H1 (cell line): ENCODE data around the gene AKR7A2.

ENCODE experiments used
- ASH2L ChIP-seq: fragments of 200-600, 300-600 bp; sonication (generic); IDR thresholded peaks from one replicate; pipeline ENCODE4 v1.7.1; 2017; ENCODE audit warnings: low read length
- BACH1 ChIP-seq: IDR thresholded peaks from 2 replicates; pipeline ENCODE4 v1.6.1; 2012; ENCODE audit warnings: low read length, improper control_type of control experiment
- BCL11A ChIP-seq, 2 experiments: IDR thresholded peaks; one replicate each; pipeline ENCODE4 v1.6.1; 2011; ENCODE audit warnings: low read depth in 2 of 2, low read length in 2 of 2, mild to moderate bottlenecking in 2 of 2
- CBX8 ChIP-seq: fragments of 300-800, 300-1000 bp; sonication (generic); IDR thresholded peaks from 2 replicates; pipeline ENCODE4 v1.7.1; 2016; ENCODE audit warnings: low read depth, low read length, borderline replicate concordance
- EP300 ChIP-seq, 2 experiments: IDR thresholded peaks; 1 replicate in 1 of 2; 2 replicates in 1 of 2; pipeline ENCODE4 v1.6.1; 2011 to 2012; ENCODE audit warnings: low read depth in 2 of 2, low read length in 2 of 2, mild to moderate bottlenecking in 2 of 2, borderline replicate concordance in 1 of 2, inconsistent platforms in 1 of 2, moderate library complexity in 1 of 2
- EZH2 ChIP-seq: fragments of 200-600 bp; sonication (generic); IDR thresholded peaks from 2 replicates; pipeline ENCODE4 v1.7.1; 2012; ENCODE audit warnings: low read depth, mild to moderate bottlenecking, moderate library complexity, low read length, inconsistent platforms; ENCODE audit not compliant: severe bottlenecking
- NANOG ChIP-seq: IDR thresholded peaks from 2 replicates; pipeline ENCODE4 v1.6.1; 2011; ENCODE audit warnings: low read length, low read depth, mild to moderate bottlenecking, inconsistent platforms; ENCODE audit not compliant: insufficient read depth, poor library complexity, severe bottlenecking
- NRF1 ChIP-seq: IDR thresholded peaks from 2 replicates; pipeline ENCODE4 v1.6.1; 2011; ENCODE audit warnings: mild to moderate bottlenecking, low read depth, low read length, improper control_type of control experiment
- POLR2A ChIP-seq, 2 experiments: IDR thresholded peaks; 1 replicate in 1 of 2; 2 replicates in 1 of 2; pipeline ENCODE4 v1.6.1; 2011; ENCODE audit warnings: low read depth in 2 of 2, low read length in 2 of 2, mild to moderate bottlenecking in 2 of 2; ENCODE audit errors: control extremely low read depth in 1 of 2
- RFX5 ChIP-seq: IDR thresholded peaks from 2 replicates; pipeline ENCODE4 v1.6.1; 2011; ENCODE audit warnings: low read depth, low read length, improper control_type of control experiment, borderline replicate concordance
- TF ChIP-seq, protein P1 (sequence below), 3 experiments: IDR thresholded peaks; 1 replicate in 2 of 3; 2 replicates in 1 of 3; pipeline versions ENCODE4 v1.5.1 to v1.6.1; 2011; ENCODE audit warnings: low read length in 3 of 3, mild to moderate bottlenecking in 3 of 3, inconsistent platforms in 2 of 3, low read depth in 1 of 3, moderate library complexity in 1 of 3; ENCODE audit not compliant: insufficient read depth in 1 of 3; ENCODE audit errors: control extremely low read depth in 1 of 3

DNA sequence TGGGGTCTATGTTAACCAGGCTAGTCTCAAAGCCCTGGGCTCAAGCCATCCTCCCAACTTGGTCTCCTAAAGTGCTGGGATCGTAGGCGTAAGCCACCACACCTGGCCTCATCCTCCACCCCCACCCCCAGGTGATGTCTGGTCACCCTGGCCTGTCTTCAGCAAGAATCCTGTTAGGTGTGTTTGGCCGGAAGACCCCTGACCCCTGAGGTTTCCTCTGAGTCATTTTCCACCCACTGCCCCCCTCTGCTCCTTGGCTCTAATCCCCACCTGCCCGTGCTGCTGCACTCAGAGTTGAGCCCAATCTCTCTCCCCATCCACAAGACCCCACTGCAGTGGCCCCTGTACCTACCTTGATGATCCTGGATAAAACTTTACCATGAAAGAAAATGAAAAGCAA is 25.3 kb upstream of the AKR7A2 start:
- TF ChIP-seq BCL11A (IDR thresholded peaks at IDR 0.05; ENCODE audit: low read depth in 2 of 2, low read length in 2 of 2) (no peak), EP300 (IDR thresholded peaks at IDR 0.05; ENCODE audit: borderline replicate concordance in 1 of 2, low read depth in 2 of 2, low read length in 2 of 2) (no peak), ASH2L (no peak), POLR2A (IDR thresholded peaks at IDR 0.05; ENCODE audit: control extremely low read depth in 1 of 2, low read depth in 2 of 2, low read length in 2 of 2) (no peak), BACH1 (no peak), EZH2 (no peak), NANOG (no peak), NRF1 (no peak), CBX8 (no peak), RFX5 (no peak)
- TF ChIP-seq, protein P1, sequence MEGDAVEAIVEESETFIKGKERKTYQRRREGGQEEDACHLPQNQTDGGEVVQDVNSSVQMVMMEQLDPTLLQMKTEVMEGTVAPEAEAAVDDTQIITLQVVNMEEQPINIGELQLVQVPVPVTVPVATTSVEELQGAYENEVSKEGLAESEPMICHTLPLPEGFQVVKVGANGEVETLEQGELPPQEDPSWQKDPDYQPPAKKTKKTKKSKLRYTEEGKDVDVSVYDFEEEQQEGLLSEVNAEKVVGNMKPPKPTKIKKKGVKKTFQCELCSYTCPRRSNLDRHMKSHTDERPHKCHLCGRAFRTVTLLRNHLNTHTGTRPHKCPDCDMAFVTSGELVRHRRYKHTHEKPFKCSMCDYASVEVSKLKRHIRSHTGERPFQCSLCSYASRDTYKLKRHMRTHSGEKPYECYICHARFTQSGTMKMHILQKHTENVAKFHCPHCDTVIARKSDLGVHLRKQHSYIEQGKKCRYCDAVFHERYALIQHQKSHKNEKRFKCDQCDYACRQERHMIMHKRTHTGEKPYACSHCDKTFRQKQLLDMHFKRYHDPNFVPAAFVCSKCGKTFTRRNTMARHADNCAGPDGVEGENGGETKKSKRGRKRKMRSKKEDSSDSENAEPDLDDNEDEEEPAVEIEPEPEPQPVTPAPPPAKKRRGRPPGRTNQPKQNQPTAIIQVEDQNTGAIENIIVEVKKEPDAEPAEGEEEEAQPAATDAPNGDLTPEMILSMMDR (IDR thresholded peaks at IDR 0.05; ENCODE audit: control extremely low read depth in 1 of 3, insufficient read depth in 1 of 3, low read depth in 1 of 3, low read length in 3 of 3), result no peak
